PC-9 (cell line): ENCODE results near the gene SLC8A1.

Experiments
- EZH2 ChIP-seq: fragments of 200-600 bp; sonication (generic); IDR thresholded peaks from 2 replicates; pipeline ENCODE4 v1.8.0; 2017; ENCODE audit warnings: antibody characterized with exemption, low read depth
- TF ChIP-seq, protein P1 (sequence below): fragments of 200-600 bp; sonication (generic); conservative IDR thresholded peaks from 2 replicates; pipeline ENCODE4 v1.6.1; 2017; ENCODE audit warnings: mixed run types, antibody characterized with exemption, mild to moderate bottlenecking, moderate library complexity

DNA sequence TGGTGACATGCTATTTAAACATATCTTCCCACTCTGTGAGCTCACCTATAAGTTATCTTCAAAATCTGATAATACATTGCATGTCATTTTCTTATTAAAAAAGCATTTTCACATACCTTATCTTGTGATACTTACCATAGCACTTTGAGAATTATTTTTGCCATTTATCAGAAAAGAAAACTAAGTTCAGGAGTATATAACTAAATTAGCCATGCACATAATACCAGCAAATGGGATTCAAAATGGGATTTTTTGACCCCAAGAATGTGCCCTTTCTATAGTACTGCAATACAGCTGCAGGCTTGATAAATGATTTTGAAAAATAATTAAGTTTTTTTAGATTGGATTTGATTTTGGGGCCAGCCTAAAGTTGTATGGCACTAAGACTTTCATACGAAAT, 41.2 kb downstream of the SLC8A1 start:
- TF ChIP-seq, protein P1, sequence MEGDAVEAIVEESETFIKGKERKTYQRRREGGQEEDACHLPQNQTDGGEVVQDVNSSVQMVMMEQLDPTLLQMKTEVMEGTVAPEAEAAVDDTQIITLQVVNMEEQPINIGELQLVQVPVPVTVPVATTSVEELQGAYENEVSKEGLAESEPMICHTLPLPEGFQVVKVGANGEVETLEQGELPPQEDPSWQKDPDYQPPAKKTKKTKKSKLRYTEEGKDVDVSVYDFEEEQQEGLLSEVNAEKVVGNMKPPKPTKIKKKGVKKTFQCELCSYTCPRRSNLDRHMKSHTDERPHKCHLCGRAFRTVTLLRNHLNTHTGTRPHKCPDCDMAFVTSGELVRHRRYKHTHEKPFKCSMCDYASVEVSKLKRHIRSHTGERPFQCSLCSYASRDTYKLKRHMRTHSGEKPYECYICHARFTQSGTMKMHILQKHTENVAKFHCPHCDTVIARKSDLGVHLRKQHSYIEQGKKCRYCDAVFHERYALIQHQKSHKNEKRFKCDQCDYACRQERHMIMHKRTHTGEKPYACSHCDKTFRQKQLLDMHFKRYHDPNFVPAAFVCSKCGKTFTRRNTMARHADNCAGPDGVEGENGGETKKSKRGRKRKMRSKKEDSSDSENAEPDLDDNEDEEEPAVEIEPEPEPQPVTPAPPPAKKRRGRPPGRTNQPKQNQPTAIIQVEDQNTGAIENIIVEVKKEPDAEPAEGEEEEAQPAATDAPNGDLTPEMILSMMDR = no peak
- no peak for TF ChIP-seq EZH2
